ENCODE measurements around the gene MEOX2.

MEOX2 gene

DNA sequence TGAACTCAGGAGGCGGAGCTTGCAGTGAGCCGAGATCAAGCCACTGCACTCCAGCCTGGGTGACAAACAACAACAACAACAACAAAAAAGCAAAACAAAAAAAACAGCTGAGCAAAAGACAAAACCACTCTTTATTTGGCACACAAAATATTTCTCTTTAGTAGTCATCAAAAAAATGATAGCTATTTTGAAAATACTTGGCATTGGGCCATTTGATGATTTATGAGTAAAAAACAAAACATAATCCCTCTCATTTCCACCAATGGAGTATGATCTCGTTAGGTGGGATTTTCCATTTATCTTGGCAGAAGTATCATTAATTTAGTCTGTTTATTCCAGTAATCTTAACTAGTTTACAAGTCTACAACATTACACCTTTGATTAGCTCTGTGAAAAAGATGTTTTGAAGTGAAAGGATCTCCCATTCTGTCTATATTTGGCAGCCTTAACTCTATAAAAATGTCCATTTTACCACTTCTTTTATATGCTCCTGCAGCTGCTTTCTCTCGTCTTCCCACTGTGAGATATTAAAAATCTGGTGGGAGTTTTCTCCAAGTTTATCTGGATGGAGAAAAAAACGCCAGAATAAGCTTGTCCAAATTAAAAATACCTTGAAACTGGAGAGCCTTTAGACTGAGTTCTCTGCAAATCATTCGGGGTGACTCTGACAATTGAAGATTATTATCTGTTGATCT is 65.8 kb downstream of the MEOX2 start:
- Histone ChIP-seq H2AFZ (ENCODE audit: low read length) (no peak overlapping the region), H3K9me3 (replicated peaks; ENCODE audit: insufficient read depth, low read length) (no peaks in the 10 kb centered on the region; the same call in 1 of the 2 replicates), H3K9ac (ENCODE audit: low read length) (no peak overlapping the region), H3K79me2 (ENCODE audit: low read length) (no peaks in the 10 kb centered on the region), H3K27me3 (replicated peaks; ENCODE audit: insufficient read depth, low read length) (no peaks in the 10 kb centered on the region), H3K4me1 (ENCODE audit: low read length) (no peaks in the 10 kb centered on the region), H4K20me1 (ENCODE audit: insufficient read depth, low read length) (no peaks in the 10 kb centered on the region), H3K4me2 (ENCODE audit: low read depth, low read length) (no peak overlapping the region), H3K36me3 (replicated peaks; ENCODE audit: insufficient read depth, low read length) (no peaks in the 10 kb centered on the region), H3K9me2 (replicated peaks; ENCODE audit: insufficient read depth, low read length) (no peaks in the 10 kb centered on the region), H3K4me3 (ENCODE audit: low read length) (no peak overlapping the region), H3F3A (ENCODE audit: insufficient read depth, low read length) (no peaks in the 10 kb centered on the region), H3K27ac (ENCODE audit: low read length) (no peak overlapping the region)
- no peak for DNase-seq
- TF ChIP-seq EZH2 (optimal IDR thresholded peaks at IDR 0.05; ENCODE audit: low read depth, low read length) (no peak), EZH2phosphoT487 (IDR thresholded peaks at IDR 0.05; ENCODE audit: low read length) (no peak)
- TF ChIP-seq, protein P1, sequence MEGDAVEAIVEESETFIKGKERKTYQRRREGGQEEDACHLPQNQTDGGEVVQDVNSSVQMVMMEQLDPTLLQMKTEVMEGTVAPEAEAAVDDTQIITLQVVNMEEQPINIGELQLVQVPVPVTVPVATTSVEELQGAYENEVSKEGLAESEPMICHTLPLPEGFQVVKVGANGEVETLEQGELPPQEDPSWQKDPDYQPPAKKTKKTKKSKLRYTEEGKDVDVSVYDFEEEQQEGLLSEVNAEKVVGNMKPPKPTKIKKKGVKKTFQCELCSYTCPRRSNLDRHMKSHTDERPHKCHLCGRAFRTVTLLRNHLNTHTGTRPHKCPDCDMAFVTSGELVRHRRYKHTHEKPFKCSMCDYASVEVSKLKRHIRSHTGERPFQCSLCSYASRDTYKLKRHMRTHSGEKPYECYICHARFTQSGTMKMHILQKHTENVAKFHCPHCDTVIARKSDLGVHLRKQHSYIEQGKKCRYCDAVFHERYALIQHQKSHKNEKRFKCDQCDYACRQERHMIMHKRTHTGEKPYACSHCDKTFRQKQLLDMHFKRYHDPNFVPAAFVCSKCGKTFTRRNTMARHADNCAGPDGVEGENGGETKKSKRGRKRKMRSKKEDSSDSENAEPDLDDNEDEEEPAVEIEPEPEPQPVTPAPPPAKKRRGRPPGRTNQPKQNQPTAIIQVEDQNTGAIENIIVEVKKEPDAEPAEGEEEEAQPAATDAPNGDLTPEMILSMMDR (IDR thresholded peaks at IDR 0.05; ENCODE audit: low read length) = no peak

DNA sequence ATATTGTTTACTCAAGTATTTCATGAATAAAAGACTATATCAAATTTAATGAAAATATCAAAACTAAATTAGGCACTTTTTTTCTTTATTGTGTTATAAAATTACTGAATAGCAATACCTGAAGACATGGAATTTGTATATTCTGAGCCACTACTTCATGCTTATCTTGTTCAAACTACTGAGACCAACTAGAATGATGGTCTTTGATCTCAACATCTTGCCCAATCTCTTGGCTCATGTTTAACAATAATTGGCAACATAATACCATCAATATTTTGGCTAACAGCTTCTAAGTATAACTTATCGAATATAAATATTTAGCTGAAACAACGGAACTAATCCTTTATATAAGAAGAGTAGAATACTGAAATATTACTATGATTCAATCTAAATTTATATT is 68.2 kb downstream of the MEOX2 start:
- Histone ChIP-seq H3K27ac (ENCODE audit: low read length) (no peak overlapping the region), H3K36me3 (replicated peaks; ENCODE audit: insufficient read depth, low read length) (no peaks in the 10 kb centered on the region), H3K4me2 (ENCODE audit: low read depth, low read length) (no peak overlapping the region), H3K79me2 (ENCODE audit: low read length) (no peaks in the 10 kb centered on the region), H2AFZ (ENCODE audit: low read length) (no peak overlapping the region), H3K4me1 (ENCODE audit: low read length) (no peaks in the 10 kb centered on the region), H4K20me1 (ENCODE audit: insufficient read depth, low read length) (no peaks in the 10 kb centered on the region), H3K27me3 (replicated peaks; ENCODE audit: insufficient read depth, low read length) (no peaks in the 10 kb centered on the region), H3F3A (ENCODE audit: insufficient read depth, low read length) (no peaks in the 10 kb centered on the region), H3K9ac (ENCODE audit: low read length) (no peak overlapping the region), H3K4me3 (ENCODE audit: low read length) (no peak overlapping the region), H3K9me2 (replicated peaks; ENCODE audit: insufficient read depth, low read length) (no peaks in the 10 kb centered on the region), H3K9me3 (replicated peaks; ENCODE audit: insufficient read depth, low read length) (no peaks in the 10 kb centered on the region)
- no peak for TF ChIP-seq EZH2phosphoT487 (IDR thresholded peaks at IDR 0.05; ENCODE audit: low read length)
- TF ChIP-seq, protein P1 (IDR thresholded peaks at IDR 0.05; ENCODE audit: low read length) = no peak
- TF ChIP-seq EZH2 (optimal IDR thresholded peaks at IDR 0.05; ENCODE audit: low read depth, low read length) = no peak
- DNase-seq = no peak

DNA sequence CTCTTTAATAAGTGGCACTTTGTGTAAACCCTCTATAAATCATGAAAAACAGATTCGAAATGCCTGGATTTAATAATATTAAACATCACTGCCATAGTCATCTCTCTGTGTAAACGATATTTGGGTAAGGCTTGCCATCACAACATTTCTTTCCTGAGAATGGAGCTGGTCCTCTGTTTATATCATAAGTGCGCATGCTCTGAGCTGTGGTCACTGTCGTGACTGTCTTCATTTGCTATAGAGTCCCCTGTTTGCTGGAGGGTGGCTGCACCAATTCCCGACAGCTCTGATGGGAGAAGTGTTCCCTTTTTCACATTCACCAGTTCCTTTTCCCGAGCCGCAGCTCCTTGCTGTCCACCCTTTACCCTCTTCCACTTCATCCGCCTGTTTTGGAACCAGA is 74.3 kb downstream of the MEOX2 start:
- DNase-seq = no peak
- no peaks in the 10 kb centered on the region for H4K20me1 ChIP-seq (ENCODE audit: insufficient read depth, low read length)
- H3F3A ChIP-seq (ENCODE audit: insufficient read depth, low read length) = no peaks in the 10 kb centered on the region
- no peaks in the 10 kb centered on the region for H3K79me2 ChIP-seq (ENCODE audit: low read length)
- no peak overlapping the region for H3K27ac ChIP-seq (ENCODE audit: low read length)
- H3K27me3 ChIP-seq (replicated peaks; ENCODE audit: insufficient read depth, low read length) = no peaks in the 10 kb centered on the region
- no peak overlapping the region for H3K9ac ChIP-seq (ENCODE audit: low read length)
- H3K9me2 ChIP-seq (replicated peaks; ENCODE audit: insufficient read depth, low read length) = no peaks in the 10 kb centered on the region
- H3K9me3 ChIP-seq (replicated peaks; ENCODE audit: insufficient read depth, low read length) = no peaks in the 10 kb centered on the region
- no peak for TF ChIP-seq EZH2 (optimal IDR thresholded peaks at IDR 0.05; ENCODE audit: low read depth, low read length)
- TF ChIP-seq, protein P1 (IDR thresholded peaks at IDR 0.05; ENCODE audit: low read length) = no peak
- TF ChIP-seq EZH2phosphoT487 (IDR thresholded peaks at IDR 0.05; ENCODE audit: low read length) = no peak
- H2AFZ ChIP-seq (ENCODE audit: low read length) = no peak overlapping the region
- H3K4me1 ChIP-seq (ENCODE audit: low read length) = no peaks in the 10 kb centered on the region
- no peak overlapping the region for H3K4me3 ChIP-seq (ENCODE audit: low read length)
- no peak overlapping the region for H3K4me2 ChIP-seq (ENCODE audit: low read depth, low read length)
- no peaks in the 10 kb centered on the region for H3K36me3 ChIP-seq (replicated peaks; ENCODE audit: insufficient read depth, low read length)

Data from MM.1S (cell line).